A172 (cell line): ENCODE results near the gene IGFBP2. TPM values are rescaled to one million over a fixed set of nuclear protein-coding genes. Genes with fewer than 3 reads are reported as not detected.
A peak's percentile ranks its signal among the peaks of the same experiment; 100 is the strongest.
"Not testable (repeated sequence)": the region's sequence is repeated elsewhere in the genome, so short reads cannot be mapped to it uniquely, and the experiment has no call there.

Source experiments
- DNase-seq: peaks from one replicate; pipeline ENCODE4 v3.0.0-alpha.2; 2015; ENCODE audit warnings: low spot score
- total RNA-seq: library from RNA; depleted of rRNA; stranded (reverse); fragments of >200 nt; shearing (Covaris generic); gene quantifications from 2 replicates; pipeline ENCODE4 v1.2.3, GENCODE V29; 2014; rRNA removed

Gene IGFBP2, protein sequence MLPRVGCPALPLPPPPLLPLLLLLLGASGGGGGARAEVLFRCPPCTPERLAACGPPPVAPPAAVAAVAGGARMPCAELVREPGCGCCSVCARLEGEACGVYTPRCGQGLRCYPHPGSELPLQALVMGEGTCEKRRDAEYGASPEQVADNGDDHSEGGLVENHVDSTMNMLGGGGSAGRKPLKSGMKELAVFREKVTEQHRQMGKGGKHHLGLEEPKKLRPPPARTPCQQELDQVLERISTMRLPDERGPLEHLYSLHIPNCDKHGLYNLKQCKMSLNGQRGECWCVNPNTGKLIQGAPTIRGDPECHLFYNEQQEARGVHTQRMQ
- total RNA-seq: 42.8 and 56.6 TPM in 2 replicates

DNA sequence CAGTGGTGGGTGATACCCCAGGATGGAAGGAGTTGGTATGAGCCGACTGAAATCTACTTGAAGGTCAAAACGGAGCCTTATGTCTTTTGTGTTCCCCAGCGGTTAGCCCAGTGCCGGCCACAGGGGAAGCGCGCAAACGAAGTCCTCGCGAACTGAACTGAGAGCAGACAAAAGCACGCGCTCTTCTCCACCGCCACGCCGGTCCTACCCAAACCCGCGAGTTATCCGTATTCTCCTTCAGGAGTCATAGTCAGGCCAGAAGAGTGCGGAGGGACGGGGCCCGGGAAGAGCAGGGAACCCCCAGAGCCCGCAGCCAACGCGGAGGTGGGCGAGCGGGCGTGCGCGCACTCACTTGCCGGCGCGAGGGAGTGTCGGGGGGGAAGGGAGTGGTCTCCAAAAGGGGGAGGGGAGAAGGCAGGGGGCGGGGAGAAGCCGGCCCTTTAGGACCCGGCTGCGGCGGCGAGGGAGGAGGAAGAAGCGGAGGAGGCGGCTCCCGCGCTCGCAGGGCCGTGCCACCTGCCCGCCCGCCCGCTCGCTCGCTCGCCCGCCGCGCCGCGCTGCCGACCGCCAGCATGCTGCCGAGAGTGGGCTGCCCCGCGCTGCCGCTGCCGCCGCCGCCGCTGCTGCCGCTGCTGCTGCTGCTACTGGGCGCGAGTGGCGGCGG, at the start of gene IGFBP2:
TSS of gene IGFBP2 (plus strand) at position 469 of the 664 bp plus-strand sequence. CDS start at position 573, 104 bp downstream.
- no peak for DNase-seq

DNA sequence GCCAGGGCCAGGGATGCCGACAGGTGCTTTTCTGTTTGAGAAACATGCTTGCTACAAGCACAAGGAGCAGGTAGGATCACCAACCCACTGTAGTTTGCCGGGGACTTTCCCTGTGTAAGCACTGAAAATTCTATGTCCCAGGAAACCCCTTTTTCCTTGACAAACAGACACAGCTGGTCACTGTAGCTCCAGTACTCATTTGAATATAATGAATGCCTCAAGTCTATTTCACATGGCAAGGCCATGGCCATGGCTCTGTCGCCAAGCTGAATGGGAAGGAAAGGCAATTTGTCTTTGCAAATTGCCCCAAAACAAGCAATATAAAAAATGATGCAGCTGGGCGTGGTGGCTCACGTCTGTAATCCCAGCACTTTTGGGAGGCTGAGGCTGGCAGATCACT, 49.6 kb upstream of the IGFBP2 start:
- peak; percentile 5 for DNase-seq

DNA sequence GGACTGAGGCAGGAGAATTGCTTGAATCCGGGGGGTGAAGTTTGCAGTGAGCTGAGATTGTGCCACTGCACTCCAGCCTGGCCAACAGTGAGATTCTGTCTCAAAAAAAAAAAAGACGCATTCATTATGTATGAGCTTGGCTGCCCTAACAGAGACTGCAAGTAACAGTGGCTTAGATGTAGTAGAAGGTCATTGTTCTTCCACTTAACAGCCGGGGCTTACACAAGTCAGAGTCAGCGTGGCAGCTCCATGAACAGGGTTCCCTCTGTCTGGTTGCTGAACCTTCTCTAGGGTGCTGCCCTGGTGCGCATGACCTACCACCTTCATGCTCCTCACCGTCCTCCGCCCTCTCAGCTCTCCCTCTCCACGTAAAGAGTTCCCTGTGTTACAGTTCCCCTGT, 49.1 kb upstream of the IGFBP2 start:
- DNase-seq: no peak

DNA sequence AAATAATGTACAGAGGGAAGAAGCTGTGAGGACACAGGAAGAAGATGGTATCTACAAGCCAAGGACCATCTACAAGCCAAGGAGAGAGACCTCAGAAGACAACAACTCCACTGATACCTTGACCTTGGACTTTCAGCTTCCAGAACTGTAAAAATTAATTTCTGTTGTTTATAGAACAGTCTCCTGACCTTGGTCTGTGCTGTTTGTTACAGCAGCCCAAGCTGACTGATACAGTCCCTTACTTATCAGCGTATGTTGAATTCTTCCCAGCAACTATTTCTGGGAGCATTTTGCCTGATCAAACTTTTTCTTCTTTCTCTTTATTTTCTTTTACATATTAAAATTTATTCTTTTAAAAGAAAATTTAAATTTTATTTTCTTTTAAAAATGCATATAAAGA, 47.8 kb upstream of the IGFBP2 start:
- DNase-seq: no peak

DNA sequence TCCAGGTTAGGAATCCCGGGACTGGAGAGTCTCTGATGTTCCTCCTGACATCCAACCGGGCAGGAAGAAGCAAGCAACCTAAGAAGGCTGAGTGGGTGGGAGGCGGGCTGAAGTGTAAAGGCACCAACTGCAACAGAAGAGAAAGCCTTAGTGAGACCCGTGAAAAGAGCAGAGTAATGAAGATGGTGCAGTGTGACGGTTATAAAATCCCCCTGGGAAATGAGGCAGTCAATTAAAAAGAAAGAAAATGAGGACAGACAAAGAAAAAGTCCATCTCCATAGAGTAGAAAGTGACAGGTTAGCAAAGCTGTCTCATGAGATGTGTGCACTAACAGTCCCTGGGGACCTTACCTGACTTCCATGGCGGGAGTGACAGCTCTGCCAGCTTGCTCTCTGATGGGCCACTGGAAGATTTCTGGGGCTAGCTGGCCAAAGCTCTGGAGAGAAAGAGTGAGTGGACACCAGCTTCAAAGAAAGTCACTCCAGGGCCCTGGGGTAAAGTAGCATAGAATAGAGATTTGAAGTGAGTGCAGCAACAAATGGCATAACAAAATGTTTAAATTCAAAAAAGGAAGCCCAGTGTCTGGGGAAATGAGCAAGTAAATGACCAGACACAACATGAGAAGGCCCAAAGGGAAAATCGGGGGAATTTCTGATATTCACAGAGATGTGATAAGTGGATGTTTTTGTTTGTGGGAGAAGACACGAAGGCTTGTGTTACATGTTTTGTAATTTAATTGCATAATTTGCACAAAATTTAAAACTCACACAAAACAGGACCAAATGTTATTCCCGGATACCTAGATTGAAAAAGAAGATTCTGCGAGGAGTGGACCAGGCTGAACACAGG, 44.1 kb upstream of the IGFBP2 start:
- DNase-seq: no peak

DNA sequence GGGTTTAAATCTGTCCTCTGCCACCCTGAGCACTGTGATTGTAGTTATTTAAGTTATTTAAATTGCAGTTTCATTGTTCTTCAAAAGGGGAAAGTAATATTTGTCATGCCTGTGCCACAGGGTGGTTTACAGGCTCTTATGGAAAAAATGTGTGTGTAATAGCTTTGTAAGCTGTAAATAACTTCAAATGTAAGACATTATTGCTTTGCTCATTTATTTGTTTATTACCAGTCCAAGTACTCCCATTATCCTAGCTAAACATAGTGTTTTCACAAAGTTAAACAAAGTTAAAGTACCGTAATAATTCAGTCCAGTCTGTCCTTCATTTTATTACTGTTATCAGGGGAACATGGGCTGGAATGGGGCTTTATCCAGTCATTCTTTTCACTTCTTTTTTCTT, 43.4 kb upstream of the IGFBP2 start:
- no peak for DNase-seq

DNA sequence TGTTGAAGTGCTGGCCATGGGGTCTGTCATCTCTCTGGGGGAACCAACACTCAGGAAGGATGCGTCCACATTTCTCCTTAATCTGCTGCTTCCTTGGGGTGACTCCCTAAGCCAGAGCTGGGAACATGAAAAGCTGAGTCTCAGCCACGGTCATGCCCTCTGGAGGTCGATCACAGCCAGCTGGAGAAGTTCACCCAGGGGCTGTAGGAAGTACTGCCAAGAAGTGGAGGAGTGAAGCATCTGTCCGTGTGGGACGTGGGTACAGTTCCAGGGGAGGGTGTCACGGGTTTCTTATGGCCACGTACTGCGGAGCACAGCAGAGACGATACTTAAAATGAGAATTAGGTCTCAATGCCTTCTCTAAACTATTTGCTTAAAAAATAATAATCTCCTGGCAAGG, 42.4 kb upstream of the IGFBP2 start:
- DNase-seq: no peak

DNA sequence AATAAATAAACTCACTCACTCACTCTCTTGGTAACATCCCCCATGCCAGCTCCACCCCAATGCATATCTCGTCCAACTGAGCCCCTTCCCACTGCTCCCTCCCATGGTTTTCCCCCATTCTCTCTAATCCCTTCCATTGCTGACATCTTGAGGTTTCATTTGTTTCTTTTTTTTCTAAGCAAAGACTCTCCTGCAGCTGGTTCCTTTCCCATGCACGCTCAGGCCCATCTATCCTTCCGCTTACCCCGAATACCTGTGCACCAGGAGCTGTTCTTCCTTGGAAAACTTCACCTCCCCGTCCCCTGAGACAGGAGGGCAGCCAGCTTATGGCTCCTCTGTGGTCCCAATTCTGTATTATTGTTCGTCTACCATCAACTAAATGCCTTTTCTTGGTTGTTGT, 41.7 kb upstream of the IGFBP2 start:
- DNase-seq: no peak

DNA sequence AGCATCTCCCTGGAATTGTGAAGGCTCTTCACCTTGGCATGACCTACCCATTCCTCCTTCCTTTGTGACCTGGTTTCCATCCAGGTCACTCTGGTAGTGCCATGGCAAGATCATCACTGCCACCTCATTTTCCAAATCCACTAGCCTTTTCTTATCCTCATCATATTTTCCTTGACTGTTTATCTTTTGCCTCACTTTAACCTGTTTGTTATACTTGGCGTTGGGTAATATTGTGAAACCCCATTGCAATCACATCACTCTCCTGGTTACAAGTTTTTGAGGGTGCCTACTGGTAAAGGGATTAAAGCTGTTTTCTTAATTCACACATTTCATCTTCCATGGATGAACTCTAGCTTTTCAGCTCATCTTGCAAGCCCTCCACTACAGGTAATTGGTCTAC, 39.1 kb upstream of the IGFBP2 start:
- no peak for DNase-seq

DNA sequence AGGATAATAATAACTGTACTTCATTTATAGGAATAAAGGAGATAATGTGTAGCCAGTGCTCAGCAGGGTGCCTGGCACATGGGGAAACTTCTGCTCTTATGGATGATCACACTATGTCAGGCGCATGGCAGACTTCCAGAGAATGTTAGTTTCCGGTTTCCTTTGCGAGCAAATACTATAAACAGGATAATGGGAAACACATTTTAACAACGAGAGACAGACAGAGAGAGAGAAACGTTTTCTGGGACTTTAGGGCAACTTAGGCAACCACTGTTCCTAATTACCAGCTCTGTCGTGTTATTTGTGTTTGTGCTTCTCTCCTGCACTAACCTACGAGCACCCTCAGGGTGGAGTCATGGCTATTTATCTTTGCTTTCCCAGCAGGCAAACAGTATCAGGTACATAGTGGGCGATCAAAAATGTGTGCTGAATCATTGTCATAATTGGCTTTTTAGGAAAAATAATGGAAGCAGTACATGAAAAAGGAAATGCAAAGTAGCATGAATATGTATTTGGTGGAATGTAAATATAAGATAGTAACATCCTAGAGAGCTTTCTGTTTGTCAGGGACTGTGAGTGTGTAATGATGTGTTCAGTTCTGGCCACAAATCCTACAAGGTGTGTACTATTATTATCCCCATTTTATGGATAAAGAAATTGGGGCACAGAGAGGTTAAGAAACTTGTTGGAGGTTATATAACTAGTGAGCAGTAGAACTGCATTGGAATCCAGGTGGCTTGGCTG, 36.8 kb upstream of the IGFBP2 start:
- DNase-seq: peak; percentile 76

DNA sequence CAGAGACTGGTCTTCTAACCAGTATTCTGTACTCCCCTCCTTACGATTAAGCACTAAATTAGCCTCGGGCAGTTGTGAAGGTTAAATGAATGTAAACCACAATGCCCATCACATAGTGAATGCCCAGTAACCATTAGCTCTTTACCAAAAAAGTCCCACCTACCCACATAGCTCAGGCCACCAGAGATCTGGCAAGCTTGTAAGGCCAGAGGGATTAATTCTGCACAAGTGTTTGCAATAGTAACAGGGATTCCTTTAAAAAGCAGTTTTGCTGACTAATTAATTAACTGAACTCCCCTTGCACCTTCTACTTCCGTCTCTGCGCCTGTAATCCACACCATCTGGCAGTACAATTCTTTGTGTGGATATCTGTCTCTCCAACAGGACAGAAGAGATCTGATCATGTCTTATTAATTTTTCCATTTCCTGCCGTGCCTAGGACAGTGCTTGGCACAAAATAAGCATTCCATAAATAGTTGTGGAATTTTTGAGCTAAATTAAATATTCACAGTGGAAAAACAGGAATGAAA, 36.2 kb upstream of the IGFBP2 start:
- DNase-seq: peak; percentile 21

DNA sequence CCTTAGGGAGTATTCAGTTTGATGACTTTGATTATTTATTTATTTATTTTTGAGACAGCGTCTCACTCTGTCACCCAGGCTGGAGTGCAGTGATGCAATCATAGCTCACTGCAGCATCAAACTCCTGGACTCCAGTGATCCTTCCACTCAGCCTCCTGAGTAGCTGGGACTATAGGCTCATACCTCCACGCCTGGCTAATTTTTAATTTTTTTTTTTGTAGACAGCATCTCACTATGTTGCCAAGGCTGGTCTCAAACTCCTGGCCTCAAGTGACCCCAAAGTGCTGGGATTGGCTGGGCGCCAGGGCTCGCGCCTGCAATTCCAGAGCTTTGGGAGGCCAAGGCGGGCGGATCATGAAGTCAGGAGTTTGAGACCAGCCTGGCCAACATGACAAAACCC, 35.4 kb upstream of the IGFBP2 start:
- DNase-seq: not testable (repeated sequence)

DNA sequence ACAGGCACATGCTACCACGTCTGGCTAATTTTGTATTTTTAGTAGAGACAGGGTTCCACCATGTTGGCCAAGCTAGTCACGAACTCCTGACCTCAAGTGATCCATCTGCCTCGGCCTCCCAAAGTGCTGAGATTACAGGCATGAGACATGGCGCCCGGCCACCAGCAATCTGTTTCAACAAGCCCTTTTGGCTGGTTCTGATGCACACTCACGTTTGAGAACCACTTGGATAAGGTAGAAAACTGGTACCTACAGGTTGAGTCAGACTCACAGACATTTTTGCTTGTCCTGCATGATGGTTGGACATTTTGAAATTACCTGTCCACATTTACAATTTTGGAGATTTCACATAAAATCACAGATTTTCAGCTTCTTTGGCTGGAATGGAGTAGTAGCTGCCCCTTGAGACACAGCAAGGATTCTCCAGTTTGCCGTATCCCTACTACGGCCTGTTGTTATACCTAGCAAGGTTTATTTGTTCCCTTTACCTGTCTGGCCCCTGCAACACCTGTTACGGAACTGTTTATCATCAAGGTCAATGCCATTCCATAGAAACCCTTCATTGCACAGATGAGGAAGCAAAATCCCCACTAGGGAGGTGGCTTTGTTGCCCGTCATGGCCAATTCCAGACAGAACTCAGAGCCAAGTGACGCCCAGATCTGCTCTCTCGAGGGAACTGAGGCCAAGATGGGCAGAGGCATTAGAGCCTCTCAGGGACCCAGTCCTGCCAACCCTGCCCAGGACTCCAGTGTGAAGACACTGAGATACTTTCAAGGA, 31.4 kb upstream of the IGFBP2 start:
- no peak for DNase-seq

DNA sequence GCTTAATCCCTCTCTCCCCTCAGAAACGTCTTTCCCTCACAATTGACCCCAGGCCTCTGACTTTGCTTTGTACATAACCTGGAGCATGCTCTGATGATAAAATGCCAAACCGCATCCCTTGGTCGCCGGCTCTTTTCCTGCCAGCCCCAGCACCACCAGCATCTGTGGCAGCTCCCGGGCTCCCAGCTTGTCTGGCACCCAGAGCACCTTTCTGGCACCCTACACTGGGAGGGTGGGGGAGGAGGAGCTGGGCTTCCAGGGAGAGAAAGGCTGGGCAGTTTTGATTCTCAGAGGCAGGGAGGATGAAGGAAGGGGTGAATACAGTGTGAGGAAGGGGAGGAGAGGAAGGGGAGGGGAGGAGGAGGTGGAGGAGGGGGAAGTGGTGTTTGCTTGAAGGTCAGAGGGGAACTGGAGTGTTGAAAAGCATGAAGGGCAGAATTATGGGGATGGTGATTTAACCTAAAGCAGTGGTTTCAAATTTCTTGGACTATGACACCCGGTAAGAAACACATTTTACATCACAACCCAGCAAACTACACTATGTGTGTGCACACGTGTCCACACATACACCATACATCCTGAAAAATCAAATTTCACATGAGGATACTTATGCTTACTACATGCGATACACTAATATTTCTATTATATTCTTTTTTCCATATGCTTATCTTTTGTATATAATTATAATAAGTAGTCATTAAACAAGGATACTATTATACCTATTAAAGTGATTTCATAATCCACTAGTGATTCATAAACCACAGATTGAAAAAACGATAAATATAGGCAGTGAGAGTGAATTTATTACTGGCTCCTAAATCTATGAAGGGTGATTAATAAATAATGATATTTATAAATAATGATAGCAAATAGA, 30.0 kb upstream of the IGFBP2 start:
- DNase-seq: no peak

DNA sequence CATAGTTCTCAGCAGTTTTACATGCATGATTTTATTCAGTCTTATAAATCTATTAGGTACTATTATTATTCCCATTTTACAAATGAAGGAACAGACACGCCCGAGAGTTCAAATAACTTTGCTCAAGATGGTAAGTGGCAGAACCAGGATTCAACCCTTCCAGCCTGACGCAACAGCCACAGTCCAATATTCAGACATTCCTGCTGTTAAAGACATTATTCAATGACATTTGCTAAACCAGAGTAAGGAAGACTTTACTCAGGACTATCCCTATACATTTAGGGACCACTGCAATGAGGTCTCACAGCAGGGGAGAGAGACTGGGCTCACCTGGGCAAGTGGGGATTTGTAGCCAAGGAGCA, 29.4 kb upstream of the IGFBP2 start:
- no peak for DNase-seq

DNA sequence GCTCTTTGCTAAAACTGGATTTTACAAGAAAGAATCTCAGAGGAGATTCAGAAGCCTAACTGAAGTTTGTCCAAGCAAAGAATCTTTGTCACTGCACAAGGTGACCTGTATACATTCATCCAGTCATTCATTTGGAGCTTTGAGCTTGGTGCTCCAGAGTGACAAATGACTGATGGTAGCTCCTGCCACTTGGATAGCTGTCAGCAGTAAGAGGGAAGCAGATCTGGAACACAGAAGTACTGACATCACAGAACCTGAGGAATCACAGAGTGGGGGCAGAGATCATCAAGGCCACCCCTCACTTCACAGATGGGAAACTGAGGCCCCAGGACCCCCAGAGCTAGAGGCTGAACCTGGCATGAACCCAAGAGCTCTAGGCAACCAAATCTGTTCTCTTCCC, 28.8 kb upstream of the IGFBP2 start:
- no peak for DNase-seq

DNA sequence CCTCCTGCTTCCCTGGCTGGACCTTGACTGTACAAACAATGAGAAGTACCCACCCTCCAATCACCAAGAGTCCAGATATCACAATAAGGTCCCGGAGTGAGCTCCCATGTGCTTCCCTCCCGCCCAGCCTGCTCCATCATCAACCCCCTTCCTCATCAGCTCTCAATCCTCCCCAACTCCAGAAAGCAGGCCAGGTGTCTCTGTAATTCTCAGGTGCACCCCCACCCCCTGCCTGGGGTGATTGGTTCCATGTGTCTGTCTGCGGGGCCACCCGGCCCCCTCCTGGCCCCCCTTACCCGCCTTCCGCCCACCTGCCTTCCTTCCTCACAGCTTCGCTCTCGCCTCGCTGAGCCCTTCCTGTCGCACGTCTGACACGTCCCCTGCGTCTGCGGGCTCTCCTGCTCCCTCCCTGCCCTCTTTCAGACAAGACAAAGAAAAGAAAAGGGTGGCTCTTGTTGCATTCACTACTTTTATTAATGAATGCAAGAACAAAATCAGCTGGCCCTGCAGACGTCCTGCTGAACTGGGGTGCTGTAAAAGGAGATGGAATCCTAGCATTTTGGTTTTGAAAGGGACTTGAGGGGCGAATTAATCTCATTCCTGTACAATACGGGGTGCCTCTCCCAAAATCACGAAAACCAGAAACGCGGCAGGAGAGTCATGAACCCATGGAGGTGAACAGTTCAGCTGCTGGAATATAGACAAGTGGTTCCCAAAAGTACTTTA, 26.5 kb upstream of the IGFBP2 start:
- DNase-seq: no peak

DNA sequence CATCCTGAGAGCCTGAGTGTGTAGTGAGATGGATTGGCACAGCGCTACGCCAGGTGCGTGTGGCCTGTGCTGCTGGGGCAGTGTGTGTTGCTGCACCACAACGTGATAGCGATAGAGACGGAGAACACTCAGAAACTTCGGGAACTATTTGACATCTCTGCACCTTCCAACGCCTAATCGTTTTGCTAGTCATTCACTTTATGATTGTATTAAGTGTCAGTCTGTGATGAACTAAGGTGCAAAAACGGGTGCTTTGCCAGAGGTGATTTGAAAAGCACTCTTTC, 26.0 kb upstream of the IGFBP2 start:
- DNase-seq: no peak

DNA sequence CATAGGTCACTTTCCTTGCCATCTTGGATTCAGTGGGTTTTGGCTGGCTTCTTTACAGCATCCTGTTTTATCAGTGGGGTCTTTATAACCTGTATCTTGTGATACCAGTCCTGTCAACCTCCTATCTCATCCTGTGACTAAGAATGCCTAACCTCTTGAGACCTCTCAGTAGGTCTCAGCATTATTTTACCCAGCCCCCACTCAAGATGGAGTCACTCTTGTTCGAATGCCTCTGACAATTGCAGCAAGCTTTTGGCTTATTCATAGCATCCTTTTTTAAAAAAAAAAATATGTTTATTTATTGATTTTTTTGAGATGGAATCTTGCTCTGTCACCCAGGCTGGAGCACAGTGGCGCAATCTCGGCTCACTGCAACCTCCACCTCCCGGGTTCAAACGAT, 24.7 kb upstream of the IGFBP2 start:
- DNase-seq: no peak
